ENCODE measurements around the gene GULP1.
A peak's percentile ranks its signal among the peaks of the same experiment; 100 is the strongest.

GULP1 gene

GRCh38 chr2:188395903-188396689, 104.4 kb downstream of the GULP1 start:
- TF ChIP-seq TEAD4 (IDR thresholded peaks at IDR 0.05) (no peak), NFIC (IDR thresholded peaks at IDR 0.05) (0 out of 2 replicates have a peak, but pooled peaks have one; percentile 6)

- TF ChIP-seq EP300 (IDR thresholded peaks at IDR 0.05; ENCODE audit: borderline replicate concordance) (no peak), FOXM1 (IDR thresholded peaks at IDR 0.05; ENCODE audit: borderline replicate concordance, low read depth) (no peak), ZBTB7A (IDR thresholded peaks at IDR 0.05; ENCODE audit: low read depth) (no peak), TAF1 (IDR thresholded peaks at IDR 0.05; ENCODE audit: low read depth) (no peak), RAD21 (IDR thresholded peaks at IDR 0.05; ENCODE audit: low read depth) (no peak), YY1 (IDR thresholded peaks at IDR 0.05; ENCODE audit: low read depth) (no peak), MAX (IDR thresholded peaks at IDR 0.05) (no peak), NFIC (IDR thresholded peaks at IDR 0.05) (no peak), EGR1 (IDR thresholded peaks at IDR 0.05) (no peak), USF1 (IDR thresholded peaks at IDR 0.05) (no peak), TCF12 (IDR thresholded peaks at IDR 0.05; ENCODE audit: low read depth) (no peak), TEAD4 (IDR thresholded peaks at IDR 0.05) (no peak), CEBPB (IDR thresholded peaks at IDR 0.05) (no peak), REST (IDR thresholded peaks at IDR 0.05; ENCODE audit: low read depth) (no peak), CREB1 (IDR thresholded peaks at IDR 0.05; ENCODE audit: low read depth) (no peak)
Observed at GRCh38 chr2:188399159-188399558, 107.5 kb downstream of the GULP1 start.

- TF ChIP-seq CREB1 (IDR thresholded peaks at IDR 0.05; ENCODE audit: low read depth): no peak
- no peak for TF ChIP-seq FOXM1 (IDR thresholded peaks at IDR 0.05; ENCODE audit: borderline replicate concordance, low read depth)
- no peak for TF ChIP-seq TCF12 (IDR thresholded peaks at IDR 0.05; ENCODE audit: low read depth)
- TF ChIP-seq EP300 (IDR thresholded peaks at IDR 0.05; ENCODE audit: borderline replicate concordance): no peak
- no peak for TF ChIP-seq TEAD4 (IDR thresholded peaks at IDR 0.05)
- TF ChIP-seq YY1 (IDR thresholded peaks at IDR 0.05; ENCODE audit: low read depth): no peak
Observed at GRCh38 chr2:188403676-188404075, 112.0 kb downstream of the GULP1 start.

DNA sequence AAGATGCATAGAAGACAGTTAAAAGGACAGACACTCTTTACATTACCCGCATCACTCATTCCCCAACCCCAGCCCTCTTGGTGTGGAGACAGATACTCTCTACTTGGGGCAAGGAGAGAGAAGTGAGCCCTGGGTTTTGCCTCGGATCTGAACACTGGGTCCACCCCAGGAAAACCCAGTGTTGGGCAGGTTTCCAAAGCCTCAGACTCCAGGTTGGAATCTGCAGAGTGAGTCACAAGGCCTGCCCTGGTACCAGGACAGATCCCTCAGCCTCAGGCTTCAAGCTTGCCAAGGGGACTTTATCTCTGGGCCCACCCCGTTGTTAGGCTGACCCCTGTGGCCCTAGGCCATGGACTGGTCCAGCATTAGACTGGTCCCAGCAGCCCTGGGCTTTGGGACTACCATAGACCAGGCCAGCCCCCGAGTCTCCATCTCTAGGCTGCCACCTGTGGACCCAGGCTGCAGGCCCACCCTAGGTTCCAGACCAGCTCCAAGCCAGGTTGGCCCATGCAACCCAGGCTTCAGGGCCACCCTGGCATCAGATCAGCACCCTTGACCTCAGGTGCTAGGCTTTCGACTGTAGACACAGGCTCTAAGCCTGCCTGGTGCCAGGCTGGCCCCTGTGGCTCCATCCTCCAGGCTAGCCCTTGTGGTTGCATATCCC, 112.8 kb downstream of the GULP1 start:
- TF ChIP-seq TAF1 (IDR thresholded peaks at IDR 0.05; ENCODE audit: low read depth) (no peak), MAX (IDR thresholded peaks at IDR 0.05) (no peak), TCF12 (IDR thresholded peaks at IDR 0.05; ENCODE audit: low read depth) (no peak), EGR1 (IDR thresholded peaks at IDR 0.05) (no peak), RAD21 (IDR thresholded peaks at IDR 0.05; ENCODE audit: low read depth) (no peak), REST (IDR thresholded peaks at IDR 0.05; ENCODE audit: low read depth) (no peak), USF1 (IDR thresholded peaks at IDR 0.05) (no peak), NFIC (IDR thresholded peaks at IDR 0.05) (no peak), FOXM1 (IDR thresholded peaks at IDR 0.05; ENCODE audit: borderline replicate concordance, low read depth) (no peak), YY1 (IDR thresholded peaks at IDR 0.05; ENCODE audit: low read depth) (no peak), EP300 (IDR thresholded peaks at IDR 0.05; ENCODE audit: borderline replicate concordance) (no peak)

GRCh38 chr2:188406414-188406813, 114.7 kb downstream of the GULP1 start:
- TF ChIP-seq TAF1 (IDR thresholded peaks at IDR 0.05; ENCODE audit: low read depth): no peak
- TF ChIP-seq CEBPB (IDR thresholded peaks at IDR 0.05): no peak
- TF ChIP-seq USF1 (IDR thresholded peaks at IDR 0.05): no peak
- TF ChIP-seq RAD21 (IDR thresholded peaks at IDR 0.05; ENCODE audit: low read depth): no peak
- no peak for TF ChIP-seq FOXM1 (IDR thresholded peaks at IDR 0.05; ENCODE audit: borderline replicate concordance, low read depth)
- no peak for TF ChIP-seq NFIC (IDR thresholded peaks at IDR 0.05)
- TF ChIP-seq EP300 (IDR thresholded peaks at IDR 0.05; ENCODE audit: borderline replicate concordance): no peak
- no peak for TF ChIP-seq CREB1 (IDR thresholded peaks at IDR 0.05; ENCODE audit: low read depth)
- TF ChIP-seq TCF12 (IDR thresholded peaks at IDR 0.05; ENCODE audit: low read depth): no peak
- no peak for TF ChIP-seq EGR1 (IDR thresholded peaks at IDR 0.05)
- no peak for TF ChIP-seq ZBTB7A (IDR thresholded peaks at IDR 0.05; ENCODE audit: low read depth)
- TF ChIP-seq REST (IDR thresholded peaks at IDR 0.05; ENCODE audit: low read depth): no peak
- TF ChIP-seq YY1 (IDR thresholded peaks at IDR 0.05; ENCODE audit: low read depth): no peak
- no peak for TF ChIP-seq TEAD4 (IDR thresholded peaks at IDR 0.05)
- TF ChIP-seq MAX (IDR thresholded peaks at IDR 0.05): no peak

Measured in Ishikawa (cell line).